HuH-7 (cell line): ENCODE results near the gene BPIFB1.

Experiments
- DNase-seq: peaks from one replicate; pipeline ENCODE4 v3.0.0; 2011; ENCODE audit warnings: low spot score

Gene BPIFB1

GRCh38 chr20:33282991-33283555 lies at the start of gene BPIFB1:
TSS of gene BPIFB1 (plus strand) at chr20:33283214. CDS start at chr20:33286074, 2,860 bp downstream.
- no peak for DNase-seq

GRCh38 chr20:33234050-33234449 lies 49.0 kb upstream of the BPIFB1 start:
- no peak for DNase-seq

GRCh38 chr20:33235696-33236095 lies 47.3 kb upstream of the BPIFB1 start, which contains the start of gene BPIFA1:
TSS of gene BPIFA1 (plus strand) at chr20:33235996. CDS start at chr20:33237712, 1,716 bp downstream.
- DNase-seq, result no peak

- DNase-seq, result no peak
These were observed 46.7 kb upstream of the BPIFB1 start for GRCh38 chr20:33236351-33236750.

GRCh38 chr20:33237989-33238388 lies 45.0 kb upstream of the BPIFB1 start:
- DNase-seq, result no peak

- DNase-seq, result no peak
These were observed 43.6 kb upstream of the BPIFB1 start for GRCh38 chr20:33239418-33239817.

GRCh38 chr20:33239979-33240736 lies 42.9 kb upstream of the BPIFB1 start:
- no peak for DNase-seq

GRCh38 chr20:33240923-33241322 lies 42.1 kb upstream of the BPIFB1 start:
- no peak for DNase-seq

GRCh38 chr20:33242319-33243100 lies 40.5 kb upstream of the BPIFB1 start:
- no peak for DNase-seq

- DNase-seq, result no peak
These were observed 36.9 kb upstream of the BPIFB1 start for GRCh38 chr20:33246077-33246476.

GRCh38 chr20:33249456-33249855 lies 33.6 kb upstream of the BPIFB1 start:
- DNase-seq, result no peak

- no peak for DNase-seq
These were observed 32.3 kb upstream of the BPIFB1 start for GRCh38 chr20:33250666-33251065.

- no peak for DNase-seq
These were observed 31.5 kb upstream of the BPIFB1 start for GRCh38 chr20:33251496-33251895.

GRCh38 chr20:33252460-33252859 lies 30.6 kb upstream of the BPIFB1 start:
- DNase-seq, result no peak

- no peak for DNase-seq
These were observed 28.0 kb upstream of the BPIFB1 start for GRCh38 chr20:33255005-33255404.

- DNase-seq, result no peak
These were observed 25.8 kb upstream of the BPIFB1 start for GRCh38 chr20:33257237-33257636.

- DNase-seq, result no peak
These were observed 23.6 kb upstream of the BPIFB1 start for GRCh38 chr20:33259371-33259770.

- DNase-seq, result no peak
These were observed 21.5 kb upstream of the BPIFB1 start for GRCh38 chr20:33261465-33261864.

GRCh38 chr20:33262658-33263065 lies 20.4 kb upstream of the BPIFB1 start:
- DNase-seq, result peak; percentile 74

GRCh38 chr20:33263784-33264183 lies 19.2 kb upstream of the BPIFB1 start:
- no peak for DNase-seq

GRCh38 chr20:33267701-33268100 lies 15.3 kb upstream of the BPIFB1 start:
- DNase-seq, result no peak

- no peak for DNase-seq
These were observed 10.7 kb upstream of the BPIFB1 start for GRCh38 chr20:33272155-33272873.
